ENCODE data around the gene MICA. TPM values are rescaled to one million over a fixed set of nuclear protein-coding genes. Genes with fewer than 3 reads are reported as not detected.

The MICA gene
- polyA plus RNA-seq, 3 donors: 5.6 to 16.5 (median 6.9) TPM

DNA sequence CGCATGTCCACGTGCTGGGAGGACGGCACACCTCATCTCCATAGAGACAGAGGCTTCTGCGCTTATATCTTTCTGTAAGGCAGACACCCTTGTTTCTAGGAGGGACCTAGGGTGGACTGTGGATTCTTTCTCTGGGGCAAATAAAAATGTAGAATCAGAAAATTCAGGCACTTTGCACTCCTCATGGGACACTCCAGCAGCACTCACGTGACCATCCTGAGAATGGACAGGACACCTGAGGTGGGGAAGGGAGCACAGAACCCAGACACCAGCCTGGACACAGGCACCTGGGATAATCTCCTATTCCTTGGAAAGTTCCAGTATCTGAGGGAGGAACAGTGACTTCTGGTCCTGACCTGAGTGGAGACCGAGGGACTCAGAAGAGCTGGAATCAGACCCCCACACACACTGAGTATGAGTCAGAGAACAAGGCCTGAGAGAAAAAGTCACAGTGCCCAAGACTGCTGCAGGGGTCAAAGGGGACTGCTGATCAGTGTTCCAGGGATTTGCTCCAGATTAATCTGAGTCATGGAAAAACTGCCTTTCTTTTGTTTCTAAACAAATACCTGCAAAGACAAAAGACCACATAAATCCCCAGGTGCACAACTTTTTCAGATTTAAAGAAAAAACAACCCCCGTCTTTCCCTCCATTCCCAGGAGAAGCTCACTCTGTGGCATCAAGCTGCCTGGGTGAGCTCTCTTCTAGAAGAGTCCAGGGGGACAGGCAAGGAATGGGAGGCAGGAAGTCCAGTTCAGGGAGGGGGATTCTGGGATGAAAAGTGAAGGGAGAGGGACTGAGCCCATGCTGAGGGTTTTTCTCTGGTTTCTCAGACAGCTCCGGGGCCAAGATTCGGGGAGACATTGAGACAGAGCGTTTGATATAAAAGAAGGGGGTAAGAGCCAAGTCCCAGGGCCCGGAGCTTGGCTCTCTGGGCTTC lies 58.9 kb downstream of the MICA start:
- Histone ChIP-seq H2AFZ (ENCODE audit: insufficient read depth, low read depth, low read length, poor library complexity, severe bottlenecking) (peak overlapping the region; percentile 91), H3K36me3 (replicated peaks in 1 of 2; ENCODE audit: control insufficient read depth in 1 of 2, insufficient read depth in 2 of 2, low read length in 2 of 2) (peaks cover 8 to 21% of the 10 kb centered on the region in 2 donors), H3K9me3 (replicated peaks in 1 of 2; ENCODE audit: control insufficient read depth in 1 of 2, insufficient read depth in 1 of 2, low read length in 2 of 2) (no peaks in the 10 kb centered on the region), H3K4me2 (replicated peaks; ENCODE audit: extremely low read depth, low read length, poor library complexity, severe bottlenecking) (peak overlapping the region; percentile 85), H4K20me1 (ENCODE audit: insufficient read depth, low read length) (peaks cover 39% of the 10 kb centered on the region), H3K79me2 (ENCODE audit: insufficient read depth, low read length) (peaks cover 53% of the 10 kb centered on the region), H3K9ac (ENCODE audit: insufficient read depth, low read length, poor library complexity, severe bottlenecking) (peak overlapping the region; percentile 88), H3K4me1 (ENCODE audit: control insufficient read depth in 1 of 2, insufficient read depth in 2 of 2, low read length in 2 of 2) (peaks cover 38 to 48% of the 10 kb centered on the region in 2 donors), H3K27me3 (ENCODE audit: control insufficient read depth in 2 of 2, insufficient read depth in 2 of 2, low read length in 2 of 2) (peaks cover 0 to under 1% of the 10 kb centered on the region in 2 donors), H3K27ac (ENCODE audit: low read depth in 1 of 2, low read length in 2 of 2) (peak overlapping the region; percentile 82 to 95), H3K4me3 (replicated peaks in 1 of 3; ENCODE audit: low read depth in 2 of 3, low read length in 3 of 3) (peak overlapping the region; percentile 87 to 99 (median 90))
- peak in 1 of 3 donors; percentile 56 for DNase-seq
- intact Hi-C loops (cut with micrococcal nuclease): no loop called here
- WGBS (ENCODE audit: insufficient coverage): 26% methylated on average over 5 of the region's 11 CpGs
- Mint-ChIP-seq H3K9me3 (peaks cover 0 to 3% (median 0%) of the 10 kb centered on the region in 7 donors), H3K4me3 (peak overlapping the region; percentile 97), H3K27ac (peak overlapping the region; percentile 96 to 99 (median 99)), H3K27me3 (ENCODE audit: low read depth in 3 of 3) (peaks cover 0 to 5% (median 2%) of the 10 kb centered on the region in 3 donors), H3K4me1 (peaks cover 48% of the 10 kb centered on the region), H3K36me3 (peaks cover 27 to 29% of the 10 kb centered on the region in 2 donors)
- TF ChIP-seq, protein P1, sequence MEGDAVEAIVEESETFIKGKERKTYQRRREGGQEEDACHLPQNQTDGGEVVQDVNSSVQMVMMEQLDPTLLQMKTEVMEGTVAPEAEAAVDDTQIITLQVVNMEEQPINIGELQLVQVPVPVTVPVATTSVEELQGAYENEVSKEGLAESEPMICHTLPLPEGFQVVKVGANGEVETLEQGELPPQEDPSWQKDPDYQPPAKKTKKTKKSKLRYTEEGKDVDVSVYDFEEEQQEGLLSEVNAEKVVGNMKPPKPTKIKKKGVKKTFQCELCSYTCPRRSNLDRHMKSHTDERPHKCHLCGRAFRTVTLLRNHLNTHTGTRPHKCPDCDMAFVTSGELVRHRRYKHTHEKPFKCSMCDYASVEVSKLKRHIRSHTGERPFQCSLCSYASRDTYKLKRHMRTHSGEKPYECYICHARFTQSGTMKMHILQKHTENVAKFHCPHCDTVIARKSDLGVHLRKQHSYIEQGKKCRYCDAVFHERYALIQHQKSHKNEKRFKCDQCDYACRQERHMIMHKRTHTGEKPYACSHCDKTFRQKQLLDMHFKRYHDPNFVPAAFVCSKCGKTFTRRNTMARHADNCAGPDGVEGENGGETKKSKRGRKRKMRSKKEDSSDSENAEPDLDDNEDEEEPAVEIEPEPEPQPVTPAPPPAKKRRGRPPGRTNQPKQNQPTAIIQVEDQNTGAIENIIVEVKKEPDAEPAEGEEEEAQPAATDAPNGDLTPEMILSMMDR (IDR thresholded peaks at IDR 0.05): no peak

DNA sequence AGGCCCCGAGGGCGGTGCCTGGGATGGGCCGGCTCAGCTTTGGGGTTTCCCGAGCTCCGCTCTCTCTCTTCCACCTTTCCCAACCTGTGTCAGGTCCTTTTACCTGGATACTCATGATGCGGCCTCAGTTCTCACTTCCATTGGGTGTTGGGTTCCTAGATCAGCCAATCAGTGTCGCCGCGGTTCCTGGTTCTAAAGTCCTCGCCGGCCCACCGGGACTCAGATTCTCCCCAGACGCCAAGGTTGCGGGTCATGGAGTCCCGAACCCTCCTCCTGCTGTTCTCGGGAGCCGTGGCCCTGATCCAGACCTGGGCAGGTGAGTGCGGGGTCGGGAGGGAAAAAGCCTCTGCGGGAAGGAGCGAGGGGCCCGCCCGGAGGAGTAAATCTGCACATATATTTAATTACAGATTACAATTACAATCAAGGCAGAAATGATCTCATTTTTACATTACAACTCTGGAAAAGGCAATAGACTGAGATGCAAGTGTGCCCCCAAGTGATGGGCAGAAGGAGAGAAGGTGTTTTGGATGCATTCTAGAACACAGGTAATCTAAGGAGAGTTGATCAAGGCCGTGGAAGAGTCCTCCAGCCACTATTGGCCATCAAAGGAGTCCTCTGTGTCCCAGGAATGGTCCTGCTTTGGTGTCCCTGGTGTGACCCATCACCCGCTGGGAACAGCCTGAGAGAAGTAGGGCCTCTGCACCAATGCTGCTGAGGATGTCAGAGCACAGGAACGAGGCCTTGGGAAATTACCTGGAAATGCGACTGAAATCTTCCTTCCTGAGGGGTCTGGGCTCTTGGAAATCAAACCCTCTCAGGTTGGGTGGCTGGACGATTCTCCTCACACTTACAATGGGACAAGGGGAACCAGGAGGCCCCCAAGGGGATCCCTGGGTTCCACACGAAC lies 59.8 kb downstream of the MICA start:
- 7% methylated on average over 18 of the region's 29 CpGs for WGBS (ENCODE audit: insufficient coverage)
- Histone ChIP-seq H3K9me3 (replicated peaks in 1 of 2; ENCODE audit: control insufficient read depth in 1 of 2, insufficient read depth in 1 of 2, low read length in 2 of 2) (no peaks in the 10 kb centered on the region), H3K4me1 (ENCODE audit: control insufficient read depth in 1 of 2, insufficient read depth in 2 of 2, low read length in 2 of 2) (peaks cover 38 to 51% of the 10 kb centered on the region in 2 donors), H3K27ac (ENCODE audit: low read depth in 1 of 2, low read length in 2 of 2) (peak overlapping the region; percentile 82 to 95), H3K4me3 (replicated peaks in 1 of 3; ENCODE audit: low read depth in 2 of 3, low read length in 3 of 3) (peak overlapping the region; percentile 87 to 99 (median 90)), H2AFZ (ENCODE audit: insufficient read depth, low read depth, low read length, poor library complexity, severe bottlenecking) (peak overlapping the region; percentile 91), H3K9ac (ENCODE audit: insufficient read depth, low read length, poor library complexity, severe bottlenecking) (peak overlapping the region; percentile 88), H3K79me2 (ENCODE audit: insufficient read depth, low read length) (peaks cover 62% of the 10 kb centered on the region), H4K20me1 (ENCODE audit: insufficient read depth, low read length) (peaks cover 48% of the 10 kb centered on the region), H3K36me3 (replicated peaks in 1 of 2; ENCODE audit: control insufficient read depth in 1 of 2, insufficient read depth in 2 of 2, low read length in 2 of 2) (peaks cover 8 to 31% of the 10 kb centered on the region in 2 donors), H3K27me3 (ENCODE audit: control insufficient read depth in 2 of 2, insufficient read depth in 2 of 2, low read length in 2 of 2) (no peaks in the 10 kb centered on the region), H3K4me2 (replicated peaks; ENCODE audit: extremely low read depth, low read length, poor library complexity, severe bottlenecking) (peak overlapping the region; percentile 85)
- Mint-ChIP-seq H3K27me3 (ENCODE audit: low read depth in 3 of 3) (peaks cover 0 to 5% (median 2%) of the 10 kb centered on the region in 3 donors), H3K9me3 (peaks cover 0 to 3% (median 1%) of the 10 kb centered on the region in 7 donors), H3K4me1 (peaks cover 57% of the 10 kb centered on the region), H3K27ac (peak overlapping the region; percentile 96 to 99 (median 99)), H3K36me3 (peaks cover 30 to 37% of the 10 kb centered on the region in 2 donors), H3K4me3 (peak overlapping the region; percentile 97)
- TF ChIP-seq, protein P1 (IDR thresholded peaks at IDR 0.05): no peak
- DNase-seq: peak; percentile 94 to 97 (median 94)
- intact Hi-C loops (cut with micrococcal nuclease): no loop called here
